GM21447 (cell line): ENCODE results near the gene FADS6.
"Not testable (repeated sequence)": the region's sequence is repeated elsewhere in the genome, so short reads cannot be mapped to it uniquely, and the experiment has no call there.

Experiments
- ATAC-seq: cut with Tn5 transposase; IDR thresholded peaks from one replicate; pipeline ENCODE4 v1.9.1; 2021; ENCODE audit not compliant: unreplicated experiment

Gene FADS6

DNA sequence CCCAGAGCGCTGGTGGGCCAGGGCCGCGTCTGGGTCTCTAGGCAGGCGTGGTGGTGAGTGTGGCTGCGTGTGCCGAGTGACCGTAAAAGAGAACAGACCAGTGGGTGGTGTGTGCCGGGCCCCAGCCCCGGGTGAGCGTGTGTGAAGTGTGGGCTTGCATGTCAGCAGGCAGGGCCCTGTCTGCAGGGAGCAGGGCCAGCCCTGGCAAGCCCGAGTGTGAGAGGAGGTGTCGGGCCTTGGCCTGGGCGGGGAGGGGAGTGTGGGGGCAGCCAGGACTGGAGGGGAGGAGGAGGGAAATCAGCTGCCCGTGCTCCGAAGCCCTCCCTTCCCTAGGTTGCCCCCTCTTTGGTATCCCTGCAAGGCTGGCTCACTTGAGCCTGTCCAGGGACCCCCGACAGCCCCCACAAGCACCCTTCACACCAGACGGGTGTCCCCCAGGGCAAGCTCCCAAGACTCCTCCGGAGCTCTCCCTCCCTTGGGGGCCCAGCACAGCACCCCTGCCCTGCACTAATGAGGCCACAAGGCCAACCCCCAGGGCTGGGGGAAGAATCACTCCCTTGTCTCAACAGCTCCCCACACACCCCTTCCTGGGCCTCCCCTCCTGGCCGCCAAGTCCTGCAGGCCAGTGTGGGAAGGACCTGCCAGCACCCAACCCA lies 27.7 kb upstream of the FADS6 start:
- no peak for ATAC-seq

DNA sequence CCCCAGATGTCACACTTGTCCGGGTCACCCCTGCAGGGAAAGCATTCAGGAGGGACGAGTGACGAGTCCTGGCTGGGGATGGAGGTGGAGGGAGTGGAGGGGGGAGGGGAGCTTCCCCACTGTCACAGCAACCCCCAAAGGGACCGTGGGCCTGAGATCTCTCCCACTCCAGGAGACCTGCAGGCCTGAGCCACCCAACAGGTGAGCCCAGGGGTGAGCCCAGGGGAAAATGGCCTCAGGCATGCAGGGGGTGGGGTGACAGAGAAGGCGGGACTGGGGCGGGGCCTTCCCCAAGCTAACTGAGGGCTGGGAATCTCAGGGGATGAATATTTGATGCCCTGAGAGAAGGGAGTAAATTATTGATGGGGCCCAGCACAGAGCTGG lies 27.2 kb upstream of the FADS6 start:
- ATAC-seq, result no peak

DNA sequence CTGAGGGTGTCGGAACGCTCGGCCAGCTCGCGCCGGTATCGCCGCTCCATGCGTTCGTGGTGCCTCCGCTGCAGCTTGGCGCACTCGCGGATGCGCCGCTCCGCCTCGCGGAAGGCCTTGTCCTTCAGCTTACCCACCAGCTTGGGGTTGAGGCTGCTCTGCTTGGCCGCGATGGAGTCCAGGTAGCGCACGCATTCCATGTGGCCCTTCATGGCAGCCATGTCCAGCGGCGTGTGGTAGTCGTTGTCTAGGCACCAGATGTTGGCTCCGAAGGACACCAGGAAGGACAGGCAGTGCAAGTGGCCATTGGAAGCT lies 26.8 kb upstream of the FADS6 start:
- no peak for ATAC-seq

- ATAC-seq, result no peak
Measured at GRCh38 chr17:74919440-74920305, 26.2 kb upstream of the FADS6 start.

DNA sequence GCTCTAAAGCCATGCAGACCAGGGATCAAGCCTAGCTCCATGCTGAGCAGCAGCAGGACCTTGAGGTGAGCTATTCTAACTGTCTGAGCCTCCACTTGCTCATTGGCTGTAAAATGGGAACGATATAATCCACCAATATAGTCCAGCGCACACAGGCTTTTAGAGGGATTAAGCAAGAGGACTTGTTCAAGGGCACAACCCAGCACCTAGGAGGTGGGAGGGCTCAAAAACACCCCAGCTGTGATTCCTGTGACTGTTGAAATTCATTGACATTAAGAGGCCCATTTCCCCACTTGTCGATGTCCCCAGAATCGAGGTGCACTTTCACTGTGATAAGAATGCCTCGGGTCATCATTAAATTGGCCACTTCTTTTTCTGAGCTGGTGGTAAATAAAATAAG lies 25.5 kb upstream of the FADS6 start:
- no peak for ATAC-seq

DNA sequence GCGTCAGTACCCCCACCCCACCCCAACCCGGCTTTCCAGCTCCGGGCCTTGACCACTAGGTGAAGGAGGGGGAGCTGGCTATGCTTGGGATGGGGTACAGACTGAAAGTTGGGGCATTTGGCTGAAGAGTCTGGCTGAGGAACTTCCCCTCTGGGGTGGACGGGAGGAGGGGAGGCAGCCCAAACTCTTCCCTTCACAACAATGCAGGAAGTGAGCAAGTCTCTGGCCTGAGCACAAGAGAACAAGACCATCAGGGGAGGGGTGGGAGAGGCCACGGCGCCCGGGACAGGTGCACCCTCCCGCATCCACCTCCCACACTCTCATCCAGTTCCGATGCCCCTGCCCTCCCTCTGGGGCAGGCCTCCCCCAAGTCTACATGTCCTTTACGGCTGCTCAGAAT lies 24.0 kb upstream of the FADS6 start:
- ATAC-seq, result no peak

- ATAC-seq, result no peak
Measured at GRCh38 chr17:74916851-74917199, 23.4 kb upstream of the FADS6 start.

- ATAC-seq, result no peak
Measured at GRCh38 chr17:74916136-74916850, 22.9 kb upstream of the FADS6 start.

DNA sequence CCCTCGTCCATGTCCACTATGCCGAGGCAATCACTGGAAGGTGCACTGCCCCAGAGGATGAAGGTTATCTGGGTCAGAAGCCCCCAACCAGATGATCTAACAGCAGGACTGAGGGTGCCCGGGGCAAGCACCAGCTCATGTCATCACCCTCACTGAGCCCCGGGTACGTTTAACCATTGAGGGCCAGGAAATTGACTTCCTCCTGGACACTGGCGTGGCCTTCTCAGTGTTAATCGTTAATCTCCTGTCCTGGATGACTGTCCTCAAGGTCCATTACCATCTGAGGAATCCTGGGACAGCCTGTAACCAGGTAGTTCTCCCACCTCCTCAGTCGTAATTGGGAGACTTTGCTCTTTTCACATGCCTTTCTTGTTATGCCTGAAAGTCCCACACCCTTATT lies 18.0 kb upstream of the FADS6 start:
- not testable (repeated sequence) for ATAC-seq

DNA sequence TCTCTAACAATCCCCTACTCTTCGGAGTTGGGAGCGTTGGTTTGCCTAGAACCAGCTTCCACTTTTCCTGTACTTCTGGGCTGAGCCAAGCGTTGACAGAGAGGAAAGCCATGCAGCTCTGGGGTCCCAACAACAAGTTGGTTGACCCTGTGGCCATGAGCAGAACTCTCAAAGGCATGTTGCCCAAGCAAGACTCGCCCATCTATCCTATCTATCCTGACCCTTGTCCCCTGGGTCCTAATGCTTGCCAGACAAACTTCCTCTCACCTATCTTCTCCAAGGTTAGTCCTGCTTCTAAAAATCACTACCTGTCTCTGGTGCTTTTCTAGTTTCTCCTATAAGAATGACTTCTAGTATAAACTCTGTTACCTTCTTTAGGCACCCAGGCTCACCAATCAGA lies 15.7 kb upstream of the FADS6 start:
- ATAC-seq, result not testable (repeated sequence)

DNA sequence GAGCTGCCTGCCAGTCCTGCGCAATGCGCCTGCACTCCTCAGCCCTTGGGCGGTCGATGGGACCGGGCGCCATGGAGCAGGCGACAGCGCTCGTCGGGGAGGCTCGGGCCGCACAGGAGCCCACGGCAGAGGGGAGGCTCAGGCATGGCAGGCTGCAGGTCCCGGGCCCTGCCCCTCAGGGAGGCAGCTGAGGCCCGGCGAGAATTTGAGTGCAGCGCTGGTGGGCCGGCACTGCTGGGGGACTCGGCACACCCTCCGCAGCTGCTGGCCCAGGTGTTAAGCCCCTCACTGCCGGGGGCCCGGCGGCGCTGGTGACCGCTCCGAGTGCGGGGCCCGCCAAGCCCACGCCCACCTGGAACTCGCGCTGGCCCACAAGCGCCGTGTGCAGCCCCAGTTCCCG lies 13.6 kb upstream of the FADS6 start:
- no peak for ATAC-seq

DNA sequence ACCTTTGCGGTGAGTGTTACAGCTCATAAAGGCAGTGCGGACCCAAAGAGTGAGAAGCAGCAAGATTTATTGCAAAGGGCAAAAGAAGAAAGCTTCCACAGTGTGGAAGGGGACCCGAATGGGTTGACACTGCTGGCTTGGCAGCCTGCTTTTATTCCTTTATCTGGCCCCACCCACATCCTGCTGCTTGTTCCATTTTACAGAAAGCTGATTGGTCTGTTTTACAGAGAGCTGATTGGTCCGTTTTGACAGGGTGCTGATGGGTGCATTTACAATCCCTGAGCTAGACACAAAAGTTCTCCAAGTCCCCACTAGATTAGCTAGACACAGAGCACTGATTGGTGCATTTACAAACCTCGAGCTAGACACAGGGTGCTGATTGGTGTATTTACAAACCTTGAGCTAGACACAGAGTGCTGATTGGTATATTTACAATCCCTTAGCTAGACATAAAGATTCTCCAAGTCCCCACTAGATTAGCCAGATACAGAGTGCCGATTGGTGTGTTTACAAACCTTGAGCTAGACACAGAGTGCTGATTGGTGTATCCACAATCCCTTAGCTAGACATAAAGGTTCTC lies 12.9 kb upstream of the FADS6 start:
- not testable (repeated sequence) for ATAC-seq

- no peak for ATAC-seq
Measured at GRCh38 chr17:74904687-74905409, 11.4 kb upstream of the FADS6 start.

DNA sequence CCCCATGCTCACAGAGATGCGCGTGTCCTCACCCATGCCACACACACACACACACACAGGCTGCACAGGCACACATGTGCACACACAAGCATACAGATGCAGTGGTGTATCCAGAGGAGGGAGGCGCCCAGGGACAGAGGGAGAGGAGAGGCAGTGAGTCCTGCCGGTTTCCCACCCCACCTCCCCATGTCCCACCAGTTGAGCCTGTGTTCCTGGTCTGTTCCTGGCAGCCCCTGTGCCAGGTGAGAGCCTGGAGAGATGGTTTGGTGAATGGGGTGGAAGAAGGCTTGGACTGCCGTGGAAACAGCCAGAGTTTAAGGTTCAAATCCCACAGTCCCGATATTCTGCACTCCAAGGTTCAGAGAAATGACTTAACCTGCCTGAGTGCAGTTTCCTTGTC lies 10.2 kb upstream of the FADS6 start:
- no peak for ATAC-seq

- ATAC-seq, result no peak
Measured at GRCh38 chr17:74903034-74903433, 9.6 kb upstream of the FADS6 start.

GRCh38 chr17:74901353-74902135 lies 8.1 kb upstream of the FADS6 start:
- no peak for ATAC-seq

- no peak for ATAC-seq
Measured at GRCh38 chr17:74900208-74900607, 6.8 kb upstream of the FADS6 start.

DNA sequence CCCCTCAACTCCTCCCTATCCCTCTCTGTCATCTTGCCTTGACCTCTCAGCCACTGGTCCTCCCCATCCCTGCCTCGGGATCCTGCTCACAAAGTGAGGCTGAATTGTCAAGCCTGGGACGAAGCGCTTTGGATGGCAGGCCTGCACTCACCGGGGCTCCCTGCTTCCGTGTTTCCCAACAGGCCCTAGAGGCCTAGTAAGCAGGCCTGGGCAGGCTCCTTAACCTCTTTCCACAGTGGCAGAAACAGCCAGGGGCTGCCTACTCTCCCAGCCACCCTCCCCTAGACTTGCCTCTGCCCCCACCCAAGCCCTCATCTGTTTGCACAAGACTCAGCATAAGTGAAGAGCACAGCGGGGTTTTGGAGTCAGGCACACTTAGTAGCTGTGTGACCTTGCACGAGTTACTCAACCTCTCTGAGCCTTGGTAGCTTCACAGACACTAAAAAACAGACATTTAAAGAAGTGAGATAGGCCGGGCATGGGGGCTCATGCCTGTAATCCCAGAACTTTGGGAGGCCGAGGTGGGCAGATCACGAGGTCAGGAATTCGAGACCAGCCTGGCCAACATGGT lies 5.0 kb upstream of the FADS6 start:
- ATAC-seq, result no peak

- ATAC-seq, result no peak
Measured at GRCh38 chr17:74893936-74894671, 671 bp upstream of the FADS6 start.
